RWPE1 (cell line): ENCODE results near the gene GNA12.

Experiments
- CTCF ChIA-PET: fragments of 350-600 bp; sonication (Branson Sonifier 250); formaldehyde crosslinking; extraction: SDS; loops from one replicate; lab custom pipeline; 2021; lab: Yijun Ruan, JAX
- POLR2A ChIA-PET: fragments of 400-600 bp; formaldehyde crosslinking; extraction: SDS; loops from one replicate; lab custom pipeline; 2020; ENCODE audit warnings: antibody characterized with exemption; ENCODE audit not compliant: low non-redundant PET; lab: Yijun Ruan, JAX
- DNase-seq: peaks from one replicate; pipeline ENCODE4 v3.0.0; 2012; ENCODE audit warnings: low spot score
- H3K27ac ChIP-seq: fragments of 450-650 bp; 2 replicates; pipeline ENCODE4 v1.5.1; 2017
- TF ChIP-seq, protein P1 (sequence below): fragments of 450-650 bp; conservative IDR thresholded peaks from 2 replicates; pipeline ENCODE4 v1.5.1; 2017; ENCODE audit warnings: low read depth, mild to moderate bottlenecking

GNA12 gene

GRCh38 chr7:2758673-2759616, 85.2 kb downstream of the GNA12 start:
- peak; percentile 16 for DNase-seq
- ChIA-PET CTCF (interaction anchor here (0.7 kb wide), 1 partner anchor 21 kb away, joined by 3 read pairs; no protein-coding TSS in a partner anchor), POLR2A (no interaction called here)
- TF ChIP-seq, protein P1, sequence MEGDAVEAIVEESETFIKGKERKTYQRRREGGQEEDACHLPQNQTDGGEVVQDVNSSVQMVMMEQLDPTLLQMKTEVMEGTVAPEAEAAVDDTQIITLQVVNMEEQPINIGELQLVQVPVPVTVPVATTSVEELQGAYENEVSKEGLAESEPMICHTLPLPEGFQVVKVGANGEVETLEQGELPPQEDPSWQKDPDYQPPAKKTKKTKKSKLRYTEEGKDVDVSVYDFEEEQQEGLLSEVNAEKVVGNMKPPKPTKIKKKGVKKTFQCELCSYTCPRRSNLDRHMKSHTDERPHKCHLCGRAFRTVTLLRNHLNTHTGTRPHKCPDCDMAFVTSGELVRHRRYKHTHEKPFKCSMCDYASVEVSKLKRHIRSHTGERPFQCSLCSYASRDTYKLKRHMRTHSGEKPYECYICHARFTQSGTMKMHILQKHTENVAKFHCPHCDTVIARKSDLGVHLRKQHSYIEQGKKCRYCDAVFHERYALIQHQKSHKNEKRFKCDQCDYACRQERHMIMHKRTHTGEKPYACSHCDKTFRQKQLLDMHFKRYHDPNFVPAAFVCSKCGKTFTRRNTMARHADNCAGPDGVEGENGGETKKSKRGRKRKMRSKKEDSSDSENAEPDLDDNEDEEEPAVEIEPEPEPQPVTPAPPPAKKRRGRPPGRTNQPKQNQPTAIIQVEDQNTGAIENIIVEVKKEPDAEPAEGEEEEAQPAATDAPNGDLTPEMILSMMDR = no peak
- H3K27ac ChIP-seq = peak overlapping the region; percentile 98

DNA sequence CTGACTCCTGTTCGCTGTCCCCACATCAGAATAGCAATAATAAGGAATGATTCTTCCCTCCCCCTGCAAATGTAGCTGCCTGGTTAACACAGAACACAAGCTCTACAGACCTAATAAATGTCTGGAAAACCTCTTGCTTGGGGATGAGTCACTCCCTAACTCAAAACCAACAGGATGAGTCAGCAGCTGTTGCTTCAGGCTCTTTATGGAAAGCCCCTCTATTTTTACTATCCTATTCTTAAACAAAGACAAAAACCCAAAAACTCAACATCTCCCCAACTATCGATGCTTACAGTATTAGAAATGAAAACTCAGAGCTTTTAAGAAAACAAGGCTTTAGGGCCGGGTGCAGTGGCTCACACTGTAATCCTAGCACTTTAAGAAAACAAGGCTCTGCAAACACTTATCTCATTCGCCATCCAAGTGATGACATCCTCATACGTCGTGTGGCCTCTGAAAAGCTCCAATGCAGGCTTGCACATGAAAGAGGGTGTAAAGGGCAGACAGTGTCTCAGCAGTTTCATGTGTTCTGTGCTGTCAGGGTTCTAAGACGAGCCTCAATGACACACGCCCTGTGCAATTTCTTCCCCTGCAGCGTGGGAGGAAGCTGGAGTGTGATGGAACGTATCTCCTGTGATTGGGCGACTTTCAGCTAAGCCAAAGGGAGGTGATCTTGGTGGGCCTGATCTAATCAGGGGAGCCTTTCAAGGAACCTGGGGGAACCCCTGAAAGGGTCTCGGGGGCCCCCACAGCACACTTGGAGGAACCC, 86.0 kb downstream of the GNA12 start:
- TF ChIP-seq, protein P1 = no peak
- CTCF ChIA-PET = no interaction called here

GRCh38 chr7:2757361-2757903, 86.7 kb downstream of the GNA12 start:
- POLR2A ChIA-PET = no interaction called here
- peak overlapping the region; percentile 98 for H3K27ac ChIP-seq
- TF ChIP-seq, protein P1 = no peak
- peak; percentile 47 for DNase-seq
- CTCF ChIA-PET = interaction anchor here (0.6 kb wide), 1 partner anchor 319 kb away, joined by 3 read pairs; no protein-coding TSS in a partner anchor

More for the DNA sequence above, 86.0 kb downstream of the GNA12 start:
- peak overlapping the region; percentile 98 for H3K27ac ChIP-seq
- DNase-seq = peak; percentile 87
- POLR2A ChIA-PET = no interaction called here

- POLR2A ChIA-PET = no interaction called here
These were observed 88.6 kb downstream of the GNA12 start for GRCh38 chr7:2755531-2755930.

GRCh38 chr7:2754912-2755311, 89.2 kb downstream of the GNA12 start:
- CTCF ChIA-PET = no interaction called here
- H3K27ac ChIP-seq = no peak overlapping the region
- DNase-seq = no peak
- TF ChIP-seq, protein P1 = no peak
- POLR2A ChIA-PET = no interaction called here

More at GRCh38 chr7:2755531-2755930, 88.6 kb downstream of the GNA12 start:
- DNase-seq = no peak
- H3K27ac ChIP-seq = no peak overlapping the region
- CTCF ChIA-PET = interaction anchor here (0.6 kb wide), 1 partner anchor 84 kb away, joined by 3 read pairs; no protein-coding TSS in a partner anchor
- TF ChIP-seq, protein P1 = no peak

DNA sequence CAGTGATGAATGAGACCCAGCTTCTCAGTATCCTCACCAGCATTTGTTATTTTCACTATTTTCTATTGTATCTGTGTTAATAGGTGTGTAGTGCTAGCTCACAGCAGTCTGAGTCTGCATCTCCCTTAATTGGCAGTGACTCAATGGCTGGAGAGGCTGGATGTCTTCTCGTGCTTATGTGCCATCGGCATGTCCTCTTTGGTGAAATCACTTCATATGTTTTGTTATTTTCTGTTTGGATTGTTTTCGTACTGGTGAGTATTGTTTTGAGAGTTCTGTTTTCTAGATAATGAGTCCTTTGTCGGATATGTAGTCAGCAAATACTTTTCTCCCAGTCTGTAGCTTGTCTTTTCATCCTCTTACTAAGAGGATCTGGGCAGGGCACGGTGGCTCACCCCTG, 90.0 kb downstream of the GNA12 start:
- POLR2A ChIA-PET = no interaction called here
- CTCF ChIA-PET = no interaction called here
- DNase-seq = no peak
- TF ChIP-seq, protein P1 = no peak
- H3K27ac ChIP-seq = no peak overlapping the region
